ENCODE data around the gene MFNG.

DNA sequence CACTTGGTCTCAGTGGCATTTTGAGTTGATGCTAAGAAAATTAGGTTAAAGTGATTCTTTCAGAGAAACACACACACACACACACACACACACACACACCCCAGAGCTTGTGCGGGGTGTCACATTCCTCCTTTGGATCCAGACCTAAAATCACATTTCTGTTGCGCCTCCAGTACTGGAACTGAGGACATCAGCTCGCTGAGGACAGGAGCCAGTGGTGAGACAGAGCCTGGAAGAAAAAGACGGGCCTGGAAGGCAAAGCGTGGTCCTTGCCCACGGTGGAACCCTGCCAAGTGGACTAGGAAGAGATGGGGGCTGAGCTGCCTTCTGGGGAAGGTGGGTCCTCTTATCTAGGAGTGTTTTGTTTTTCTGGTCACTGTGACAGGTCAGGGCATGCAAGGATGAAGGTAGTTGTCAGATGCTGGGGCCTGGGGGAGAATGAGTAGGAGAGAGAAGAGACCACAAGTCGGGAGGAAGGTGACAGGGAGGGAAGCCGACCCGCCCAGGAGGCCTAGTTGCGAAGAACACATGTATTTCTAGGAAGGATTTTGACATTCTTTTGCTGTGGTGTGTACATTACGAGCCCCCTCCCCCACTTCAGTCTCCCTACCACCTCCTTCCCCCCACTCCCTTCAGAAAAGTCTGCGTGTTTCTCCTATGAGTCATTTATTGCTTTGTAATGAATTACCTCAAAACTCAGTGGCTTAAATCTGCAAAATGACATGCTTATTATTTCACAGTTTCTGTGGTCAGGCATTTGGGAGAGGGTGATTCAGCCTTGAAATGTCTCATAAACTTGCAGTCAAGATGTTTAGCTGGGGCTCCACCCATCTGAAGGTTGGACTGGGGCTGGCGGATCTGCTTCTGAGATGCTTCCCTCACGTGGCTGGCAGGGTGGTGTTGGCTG, 54.1 kb downstream of the MFNG start:
- TF ChIP-seq CTCF (IDR thresholded peaks at IDR 0.05) (no peak), POLR2A (IDR thresholded peaks at IDR 0.05) (no peak)
